Nephron progenitor cell (in vitro differentiated cells): ENCODE measurements around the gene TP63.

Experiments used
- DNase-seq: peaks from one replicate; pipeline ENCODE4 v3.0.0; 2021
- H3K27ac Mint-ChIP-seq: 2 replicates; pipeline ENCODE4 v1.8.0; 2021; ENCODE audit warnings: mild to moderate bottlenecking, moderate library complexity, mixed read lengths
- H3K27me3 Mint-ChIP-seq: 2 replicates; pipeline ENCODE4 v1.8.0; 2021; ENCODE audit warnings: mild to moderate bottlenecking, low read depth, mixed read lengths; ENCODE audit not compliant: poor library complexity
- H3K36me3 Mint-ChIP-seq: 2 replicates; pipeline ENCODE4 v1.8.0; 2021; ENCODE audit warnings: low read depth, mixed read lengths
- H3K4me1 Mint-ChIP-seq: 2 replicates; pipeline ENCODE4 v1.8.0; 2021; ENCODE audit warnings: mixed read lengths
- H3K4me3 Mint-ChIP-seq: 2 replicates; pipeline ENCODE4 v1.8.0; 2021; ENCODE audit warnings: mild to moderate bottlenecking, moderate library complexity, mixed read lengths
- H3K9me3 Mint-ChIP-seq: 2 replicates; pipeline ENCODE4 v1.8.0; 2021; ENCODE audit warnings: mild to moderate bottlenecking, moderate library complexity, mixed read lengths
- TF ChIP-seq, protein P1 (sequence below): fragments of 200-600 bp; sonication (generic); IDR thresholded peaks from 2 replicates; pipeline ENCODE4 v1.5.0; 2021; ENCODE audit warnings: antibody characterized with exemption

TP63 gene

DNA sequence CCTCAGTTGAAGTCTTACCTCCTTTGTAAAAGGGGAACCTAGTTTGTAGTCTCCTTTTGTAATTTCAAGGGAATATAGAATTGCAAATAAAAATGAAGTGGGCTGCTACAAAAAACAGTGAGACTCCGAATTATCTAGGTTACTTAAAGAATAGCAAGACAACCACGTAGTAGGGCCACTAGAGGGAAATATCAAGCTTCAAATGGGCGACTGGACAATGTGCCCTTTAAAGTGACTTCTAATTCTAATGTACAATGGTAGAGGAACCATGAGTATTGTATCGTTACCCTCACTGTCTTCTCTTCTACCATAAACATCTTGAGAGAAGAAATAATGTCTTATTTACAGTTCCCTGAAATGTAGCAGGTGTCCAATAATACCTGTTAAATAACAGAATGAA lies 56.3 kb downstream of the TP63 start:
- DNase-seq: no peak
- H3K36me3 Mint-ChIP-seq: no peaks in the 10 kb centered on the region
- no peak overlapping the region for H3K27ac Mint-ChIP-seq
- H3K27me3 Mint-ChIP-seq: no peaks in the 10 kb centered on the region
- no peaks in the 10 kb centered on the region for H3K9me3 Mint-ChIP-seq
- peaks cover 36% of the 10 kb centered on the region for H3K4me1 Mint-ChIP-seq
- TF ChIP-seq, protein P1, sequence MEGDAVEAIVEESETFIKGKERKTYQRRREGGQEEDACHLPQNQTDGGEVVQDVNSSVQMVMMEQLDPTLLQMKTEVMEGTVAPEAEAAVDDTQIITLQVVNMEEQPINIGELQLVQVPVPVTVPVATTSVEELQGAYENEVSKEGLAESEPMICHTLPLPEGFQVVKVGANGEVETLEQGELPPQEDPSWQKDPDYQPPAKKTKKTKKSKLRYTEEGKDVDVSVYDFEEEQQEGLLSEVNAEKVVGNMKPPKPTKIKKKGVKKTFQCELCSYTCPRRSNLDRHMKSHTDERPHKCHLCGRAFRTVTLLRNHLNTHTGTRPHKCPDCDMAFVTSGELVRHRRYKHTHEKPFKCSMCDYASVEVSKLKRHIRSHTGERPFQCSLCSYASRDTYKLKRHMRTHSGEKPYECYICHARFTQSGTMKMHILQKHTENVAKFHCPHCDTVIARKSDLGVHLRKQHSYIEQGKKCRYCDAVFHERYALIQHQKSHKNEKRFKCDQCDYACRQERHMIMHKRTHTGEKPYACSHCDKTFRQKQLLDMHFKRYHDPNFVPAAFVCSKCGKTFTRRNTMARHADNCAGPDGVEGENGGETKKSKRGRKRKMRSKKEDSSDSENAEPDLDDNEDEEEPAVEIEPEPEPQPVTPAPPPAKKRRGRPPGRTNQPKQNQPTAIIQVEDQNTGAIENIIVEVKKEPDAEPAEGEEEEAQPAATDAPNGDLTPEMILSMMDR: no peak
- H3K4me3 Mint-ChIP-seq: no peak overlapping the region

- no peak for DNase-seq
- peaks cover 3% of the 10 kb centered on the region for H3K27me3 Mint-ChIP-seq
- TF ChIP-seq, protein P1: no peak
- H3K4me3 Mint-ChIP-seq: no peak overlapping the region
- no peaks in the 10 kb centered on the region for H3K36me3 Mint-ChIP-seq
- no peak overlapping the region for H3K27ac Mint-ChIP-seq
- peaks cover 36% of the 10 kb centered on the region for H3K4me1 Mint-ChIP-seq
- no peaks in the 10 kb centered on the region for H3K9me3 Mint-ChIP-seq
Measured at GRCh38 chr3:189688262-189688661, 57.1 kb downstream of the TP63 start.

DNA sequence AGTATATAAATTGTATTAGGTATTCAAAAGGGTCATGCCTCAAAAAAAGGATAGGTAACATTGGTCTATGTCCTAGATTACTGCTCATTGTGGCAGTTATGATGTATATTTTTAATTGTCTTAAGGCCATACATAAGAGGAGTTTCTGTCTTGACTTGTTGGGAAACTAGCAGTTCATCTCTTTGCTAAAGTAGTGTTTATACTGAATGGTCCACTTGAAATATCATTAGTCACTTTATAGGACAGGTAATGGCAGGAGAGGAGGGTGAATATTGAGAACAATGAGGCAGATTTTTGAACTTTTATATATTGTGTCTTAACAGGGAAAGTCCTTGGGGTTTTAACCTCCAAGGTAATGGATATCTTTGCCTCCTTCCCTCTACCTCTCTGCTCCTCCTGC lies 58.4 kb downstream of the TP63 start:
- TF ChIP-seq, protein P1: no peak
- Mint-ChIP-seq H3K27me3 (peaks cover 6% of the 10 kb centered on the region), H3K9me3 (no peaks in the 10 kb centered on the region), H3K36me3 (no peaks in the 10 kb centered on the region), H3K27ac (no peak overlapping the region), H3K4me3 (no peak overlapping the region), H3K4me1 (peaks cover 31% of the 10 kb centered on the region)
- DNase-seq: no peak

DNA sequence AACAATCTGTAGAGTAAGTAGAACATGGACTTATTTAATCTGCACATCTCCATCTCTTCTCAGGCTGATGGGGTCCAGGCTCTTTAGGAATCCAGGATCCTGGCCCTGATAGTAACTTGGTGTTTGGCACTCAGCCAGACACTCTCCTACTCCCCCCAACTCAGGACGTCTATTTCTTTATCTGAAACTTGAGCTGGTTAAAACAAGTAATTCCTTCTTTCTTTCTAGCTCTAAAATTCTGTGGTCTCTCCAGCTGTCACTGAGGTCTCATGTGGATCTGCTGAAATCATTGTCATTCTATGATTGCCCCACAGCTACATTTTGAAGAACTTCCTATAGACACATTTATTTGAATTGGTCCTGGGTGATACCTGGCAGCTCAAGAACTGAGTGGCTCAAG lies 59.0 kb downstream of the TP63 start:
- H3K27me3 Mint-ChIP-seq: peaks cover 6% of the 10 kb centered on the region
- no peak for DNase-seq
- H3K4me1 Mint-ChIP-seq: peaks cover 26% of the 10 kb centered on the region
- no peaks in the 10 kb centered on the region for H3K9me3 Mint-ChIP-seq
- no peak overlapping the region for H3K4me3 Mint-ChIP-seq
- H3K27ac Mint-ChIP-seq: no peak overlapping the region
- H3K36me3 Mint-ChIP-seq: no peaks in the 10 kb centered on the region
- TF ChIP-seq, protein P1: no peak

DNA sequence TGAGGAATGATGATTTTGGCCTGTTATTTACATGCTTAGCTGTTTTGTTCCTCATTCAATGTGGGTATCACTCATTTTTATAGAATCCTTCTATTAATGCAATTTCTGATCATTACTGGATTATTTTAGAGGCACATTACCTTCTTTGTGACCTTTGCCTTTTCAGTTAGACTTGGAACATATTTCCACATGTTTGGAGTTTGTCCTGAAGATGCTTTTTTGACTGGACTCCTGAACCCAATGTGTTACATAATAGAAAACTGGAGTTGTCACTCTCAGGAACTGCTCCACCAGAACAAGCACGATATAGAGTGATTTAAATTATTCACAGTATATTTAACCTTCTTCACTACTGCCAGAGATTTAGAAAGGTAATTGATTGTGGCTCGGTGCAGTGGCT lies 59.5 kb downstream of the TP63 start:
- Mint-ChIP-seq H3K4me1 (peaks cover 22% of the 10 kb centered on the region), H3K27ac (no peak overlapping the region), H3K27me3 (peaks cover 6% of the 10 kb centered on the region)

GRCh38 chr3:189695400-189695799 lies 64.2 kb downstream of the TP63 start:
- Mint-ChIP-seq H3K9me3 (no peaks in the 10 kb centered on the region), H3K27ac (no peak overlapping the region), H3K36me3 (no peaks in the 10 kb centered on the region), H3K27me3 (peaks cover 10% of the 10 kb centered on the region), H3K4me3 (no peak overlapping the region), H3K4me1 (peaks cover 6% of the 10 kb centered on the region)
- TF ChIP-seq, protein P1: no peak
- DNase-seq: no peak

More for the DNA sequence above, 59.5 kb downstream of the TP63 start:
- no peaks in the 10 kb centered on the region for H3K9me3 Mint-ChIP-seq
- no peak for DNase-seq
- TF ChIP-seq, protein P1: no peak
- no peak overlapping the region for H3K4me3 Mint-ChIP-seq
- H3K36me3 Mint-ChIP-seq: no peaks in the 10 kb centered on the region
